Measurements from ENCODE around the gene NEK10.

- TF ChIP-seq CTCF (conservative IDR thresholded peaks at IDR 0.05; ENCODE audit: low read depth, low read length) (no peak), RAD21 (IDR thresholded peaks at IDR 0.05; ENCODE audit: low read length) (no peak), MXI1 (IDR thresholded peaks at IDR 0.05; ENCODE audit: borderline replicate concordance, low read depth, low read length) (no peak), MAFK (IDR thresholded peaks at IDR 0.05; ENCODE audit: low read depth, low read length) (no peak), USF2 (IDR thresholded peaks at IDR 0.05; ENCODE audit: low read depth, low read length) (no peak), RFX5 (IDR thresholded peaks at IDR 0.05; ENCODE audit: low read depth, low read length) (no peak), CHD1 (IDR thresholded peaks at IDR 0.05; ENCODE audit: low read depth, low read length) (no peak), POLR2A (IDR thresholded peaks at IDR 0.05; ENCODE audit: low read depth, low read length) (no peak), RCOR1 (IDR thresholded peaks at IDR 0.05; ENCODE audit: insufficient replicate concordance, low read length) (no peak), MAZ (IDR thresholded peaks at IDR 0.05; ENCODE audit: borderline replicate concordance, low read depth, low read length) (no peak), ELK1 (IDR thresholded peaks at IDR 0.05; ENCODE audit: borderline replicate concordance, low read depth, low read length) (no peak)
These were observed 49.9 kb downstream of the NEK10 start for GRCh38 chr3:27319304-27319703.
